WTC11 (cell line): ENCODE measurements around the gene RSU1. TPM values are rescaled to one million over a fixed set of nuclear protein-coding genes. Genes with fewer than 3 reads are reported as not detected.

Source experiments
- ATAC-seq: fragments of 200-7000 bp; cut with Tn5 transposase; 2 replicates; pipeline ENCODE4 v1.10.0; 2021; ENCODE audit warnings: mild to moderate bottlenecking, moderate library complexity
- CTCF ChIA-PET: fragments of 300-600 bp; sonication (Branson Sonifier 250); formaldehyde crosslinking; loops from one replicate; lab custom pipeline; 2021; ENCODE audit warnings: antibody characterized with exemption; lab: Charles Lee
- POLR2A ChIA-PET: fragments of 350-600 bp; sonication (Branson Sonifier 250); formaldehyde crosslinking; loops from one replicate; lab custom pipeline; 2021; ENCODE audit warnings: antibody characterized with exemption; lab: Charles Lee
- DNase-seq: peaks from one replicate; pipeline ENCODE4 v3.0.0; 2021; ENCODE audit warnings: low spot score
- H3K27ac Mint-ChIP-seq: 2 replicates; pipeline ENCODE4 v1.8.0; 2021; ENCODE audit warnings: mixed read lengths
- H3K27me3 Mint-ChIP-seq: 2 replicates; pipeline ENCODE4 v1.8.0; 2021; ENCODE audit warnings: low read depth, mild to moderate bottlenecking, moderate library complexity, mixed read lengths
- H3K36me3 Mint-ChIP-seq: 2 replicates; pipeline ENCODE4 v1.8.0; 2021; ENCODE audit warnings: mixed read lengths
- H3K4me1 Mint-ChIP-seq: 2 replicates; pipeline ENCODE4 v1.8.0; 2022; ENCODE audit warnings: mixed read lengths
- H3K4me3 Mint-ChIP-seq: 2 replicates; pipeline ENCODE4 v1.8.0; 2021; ENCODE audit warnings: mild to moderate bottlenecking, moderate library complexity, mixed read lengths
- H3K9me3 Mint-ChIP-seq: 2 replicates; pipeline ENCODE4 v1.8.0; 2021; ENCODE audit warnings: mixed read lengths
- GTF2I ChIP-seq: fragments of 250-450 bp; sonication (Bioruptor Pico); conservative IDR thresholded peaks from 2 replicates; pipeline ENCODE4 v1.4.0; 2021; ENCODE audit warnings: mild to moderate bottlenecking
- IRF2 ChIP-seq: sonication (generic); formaldehyde crosslinking; IDR thresholded peaks from 2 replicates; pipeline ENCODE4 v1.8.0; 2022; ENCODE audit warnings: low read depth, missing genetic modification reagents, borderline replicate concordance
- NFYB ChIP-seq: sonication (generic); formaldehyde crosslinking; conservative IDR thresholded peaks from 2 replicates; pipeline ENCODE4 v1.8.0; 2022; ENCODE audit warnings: low read depth, missing genetic modification reagents
- TEAD1 ChIP-seq: sonication (generic); formaldehyde crosslinking; IDR thresholded peaks from 2 replicates; pipeline ENCODE4 v1.8.0; 2022; ENCODE audit warnings: mild to moderate bottlenecking, missing genetic modification reagents
- TEAD4 ChIP-seq: sonication (generic); formaldehyde crosslinking; IDR thresholded peaks from 2 replicates; pipeline ENCODE4 v1.8.0; 2022; ENCODE audit warnings: mild to moderate bottlenecking, missing genetic modification reagents
- ZNF138 ChIP-seq: sonication (generic); formaldehyde crosslinking; conservative IDR thresholded peaks from 2 replicates; pipeline ENCODE4 v1.8.1; 2022; ENCODE audit warnings: mild to moderate bottlenecking, moderate library complexity, missing genetic modification reagents
- total RNA-seq: library from RNA; stranded (reverse); gene quantifications from 3 replicates; pipeline ENCODE4 v1.2.3, GENCODE V29; 2021
- TF ChIP-seq, protein P1 (sequence below): sonication (generic); formaldehyde crosslinking; IDR thresholded peaks from 2 replicates; pipeline ENCODE4 v1.8.1; 2023; ENCODE audit warnings: mild to moderate bottlenecking, missing genetic modification reagents, moderate library complexity
- TF ChIP-seq, protein P2 (sequence below): sonication (generic); formaldehyde crosslinking; IDR thresholded peaks from 2 replicates; pipeline ENCODE4 v1.8.1; 2022; ENCODE audit warnings: low read depth, mild to moderate bottlenecking, moderate library complexity, missing genetic modification reagents, borderline replicate concordance
- TF ChIP-seq, protein P3 (sequence below): fragments of 250-450 bp; sonication (Bioruptor Pico); IDR thresholded peaks from 2 replicates; pipeline ENCODE4 v1.9.0; 2021; ENCODE audit warnings: mild to moderate bottlenecking
- TF ChIP-seq, protein P4 (sequence below): fragments of 250-450 bp; sonication (Bioruptor Pico); conservative IDR thresholded peaks from 2 replicates; pipeline ENCODE4 v1.9.0; 2021; ENCODE audit warnings: mild to moderate bottlenecking
- TF ChIP-seq, protein P5 (sequence below): sonication (generic); formaldehyde crosslinking; IDR thresholded peaks from 2 replicates; pipeline ENCODE4 v1.8.0; 2023; ENCODE audit warnings: missing genetic modification reagents
- TF ChIP-seq, protein P6 (sequence below): sonication (generic); formaldehyde crosslinking; IDR thresholded peaks from 2 replicates; pipeline ENCODE4 v1.8.0; 2022; ENCODE audit warnings: mild to moderate bottlenecking, missing genetic modification reagents
- TF ChIP-seq, protein P7 (sequence below): sonication (generic); formaldehyde crosslinking; conservative IDR thresholded peaks from 2 replicates; pipeline ENCODE4 v1.8.1; 2023; ENCODE audit warnings: mild to moderate bottlenecking, low read depth, missing genetic modification reagents, moderate library complexity
- TF ChIP-seq, protein P8 (sequence below): sonication (generic); formaldehyde crosslinking; IDR thresholded peaks from 2 replicates; pipeline ENCODE4 v1.8.1; 2023; ENCODE audit warnings: mild to moderate bottlenecking, missing genetic modification reagents

RSU1 gene
- total RNA-seq, 1 experiment from 2014 or later: 46.4 TPM

DNA sequence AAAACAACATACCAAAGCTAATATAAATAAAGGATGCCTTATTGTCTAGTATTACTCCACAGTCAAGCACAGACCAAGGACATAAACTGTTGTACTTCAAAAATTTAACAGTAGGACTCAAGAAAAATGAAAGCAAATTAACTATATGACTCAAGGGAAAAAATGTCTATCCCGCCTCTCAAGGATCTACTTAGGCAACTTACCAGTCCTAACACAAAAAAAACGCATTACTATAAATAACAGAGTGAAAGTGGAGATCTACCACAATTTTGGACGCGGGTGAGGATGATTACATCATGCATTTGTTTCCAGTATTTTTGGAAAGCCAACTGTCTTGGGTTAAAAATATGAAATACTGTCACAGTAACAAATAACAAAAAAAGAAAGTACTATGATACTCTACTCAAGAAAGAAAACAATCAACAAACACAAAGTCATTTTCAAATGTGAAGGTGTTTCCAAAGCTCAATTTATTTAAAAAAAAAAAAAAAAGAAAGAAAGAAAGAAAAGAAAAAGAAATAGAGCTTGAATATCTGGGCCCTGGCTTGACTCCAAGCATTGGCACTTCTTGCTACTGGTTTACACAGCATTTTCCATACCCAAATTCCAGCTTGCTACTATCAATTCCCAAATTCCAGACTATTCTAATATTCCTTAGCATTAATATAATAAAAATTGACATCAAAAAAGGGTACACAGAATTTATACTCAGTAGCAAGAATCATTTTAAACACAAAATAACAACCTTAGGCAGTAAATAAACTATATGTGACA is 99.4 kb downstream of the RSU1 start:
- no peak overlapping the region for H3K4me3 Mint-ChIP-seq
- no peak overlapping the region for H3K27ac Mint-ChIP-seq
- CTCF ChIA-PET: interaction anchor here (0.6 to 1.4 kb wide), 4 partner anchors 28 to 819 kb away, joined by 3 read pairs; no protein-coding TSS in a partner anchor
- TF ChIP-seq TEAD4 (no peak), GTF2I (CRISPR knock-in tag) (no peak), ZNF138 (no peak)
- TF ChIP-seq, protein P1, sequence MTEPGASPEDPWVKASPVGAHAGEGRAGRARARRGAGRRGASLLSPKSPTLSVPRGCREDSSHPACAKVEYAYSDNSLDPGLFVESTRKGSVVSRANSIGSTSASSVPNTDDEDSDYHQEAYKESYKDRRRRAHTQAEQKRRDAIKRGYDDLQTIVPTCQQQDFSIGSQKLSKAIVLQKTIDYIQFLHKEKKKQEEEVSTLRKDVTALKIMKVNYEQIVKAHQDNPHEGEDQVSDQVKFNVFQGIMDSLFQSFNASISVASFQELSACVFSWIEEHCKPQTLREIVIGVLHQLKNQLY (CRISPR knock-in tag): no peak
- TF ChIP-seq, protein P2, sequence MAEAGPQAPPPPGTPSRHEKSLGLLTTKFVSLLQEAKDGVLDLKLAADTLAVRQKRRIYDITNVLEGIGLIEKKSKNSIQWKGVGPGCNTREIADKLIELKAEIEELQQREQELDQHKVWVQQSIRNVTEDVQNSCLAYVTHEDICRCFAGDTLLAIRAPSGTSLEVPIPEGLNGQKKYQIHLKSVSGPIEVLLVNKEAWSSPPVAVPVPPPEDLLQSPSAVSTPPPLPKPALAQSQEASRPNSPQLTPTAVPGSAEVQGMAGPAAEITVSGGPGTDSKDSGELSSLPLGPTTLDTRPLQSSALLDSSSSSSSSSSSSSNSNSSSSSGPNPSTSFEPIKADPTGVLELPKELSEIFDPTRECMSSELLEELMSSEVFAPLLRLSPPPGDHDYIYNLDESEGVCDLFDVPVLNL (CRISPR knock-in tag): no peak
- TF ChIP-seq, protein P3, sequence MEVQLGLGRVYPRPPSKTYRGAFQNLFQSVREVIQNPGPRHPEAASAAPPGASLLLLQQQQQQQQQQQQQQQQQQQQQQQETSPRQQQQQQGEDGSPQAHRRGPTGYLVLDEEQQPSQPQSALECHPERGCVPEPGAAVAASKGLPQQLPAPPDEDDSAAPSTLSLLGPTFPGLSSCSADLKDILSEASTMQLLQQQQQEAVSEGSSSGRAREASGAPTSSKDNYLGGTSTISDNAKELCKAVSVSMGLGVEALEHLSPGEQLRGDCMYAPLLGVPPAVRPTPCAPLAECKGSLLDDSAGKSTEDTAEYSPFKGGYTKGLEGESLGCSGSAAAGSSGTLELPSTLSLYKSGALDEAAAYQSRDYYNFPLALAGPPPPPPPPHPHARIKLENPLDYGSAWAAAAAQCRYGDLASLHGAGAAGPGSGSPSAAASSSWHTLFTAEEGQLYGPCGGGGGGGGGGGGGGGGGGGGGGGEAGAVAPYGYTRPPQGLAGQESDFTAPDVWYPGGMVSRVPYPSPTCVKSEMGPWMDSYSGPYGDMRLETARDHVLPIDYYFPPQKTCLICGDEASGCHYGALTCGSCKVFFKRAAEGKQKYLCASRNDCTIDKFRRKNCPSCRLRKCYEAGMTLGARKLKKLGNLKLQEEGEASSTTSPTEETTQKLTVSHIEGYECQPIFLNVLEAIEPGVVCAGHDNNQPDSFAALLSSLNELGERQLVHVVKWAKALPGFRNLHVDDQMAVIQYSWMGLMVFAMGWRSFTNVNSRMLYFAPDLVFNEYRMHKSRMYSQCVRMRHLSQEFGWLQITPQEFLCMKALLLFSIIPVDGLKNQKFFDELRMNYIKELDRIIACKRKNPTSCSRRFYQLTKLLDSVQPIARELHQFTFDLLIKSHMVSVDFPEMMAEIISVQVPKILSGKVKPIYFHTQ: no peak
- TF ChIP-seq, protein P4, sequence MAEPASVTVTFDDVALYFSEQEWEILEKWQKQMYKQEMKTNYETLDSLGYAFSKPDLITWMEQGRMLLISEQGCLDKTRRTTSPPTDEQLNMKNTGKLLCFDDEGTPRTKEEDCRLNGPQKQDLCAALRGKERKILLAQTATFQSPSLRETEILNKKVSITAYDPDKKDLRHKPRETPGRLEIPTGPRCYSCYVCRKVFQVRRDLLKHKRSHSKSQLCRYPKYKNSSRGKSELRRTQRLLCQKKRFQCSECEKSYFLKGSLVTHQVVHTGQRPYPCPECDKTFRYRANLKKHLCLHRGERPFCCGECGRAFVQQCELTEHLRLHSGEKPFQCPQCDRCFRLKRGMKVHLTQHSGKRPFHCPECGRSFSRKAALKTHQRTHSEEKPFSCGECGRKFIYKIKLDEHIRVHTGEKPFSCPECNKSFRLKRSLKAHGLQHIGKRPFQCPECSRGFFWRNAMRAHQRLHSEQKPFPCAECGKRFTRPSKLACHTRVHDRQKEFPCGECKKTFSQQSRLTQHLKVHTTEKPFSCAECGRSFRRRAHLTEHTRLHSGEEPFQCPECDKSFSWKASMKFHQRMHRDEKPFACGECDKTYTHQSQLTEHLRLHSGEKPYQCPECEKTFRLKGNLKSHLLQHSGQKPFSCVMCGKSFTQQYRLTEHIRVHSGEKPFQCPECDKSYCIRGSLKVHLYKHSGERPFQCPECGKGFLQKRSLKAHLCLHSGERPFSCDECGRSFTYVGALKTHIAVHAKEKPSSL (CRISPR knock-in tag): no peak
- POLR2A ChIA-PET: interaction anchor here (0.6 kb wide), 1 partner anchor 20 kb away, joined by 5 read pairs; no protein-coding TSS in a partner anchor
- H3K9me3 Mint-ChIP-seq: peaks cover 27% of the 10 kb centered on the region
- H3K36me3 Mint-ChIP-seq: peaks cover 16% of the 10 kb centered on the region
- no peaks in the 10 kb centered on the region for H3K4me1 Mint-ChIP-seq
- DNase-seq (no peak), ATAC-seq (no peak)
- H3K27me3 Mint-ChIP-seq: peaks cover 3% of the 10 kb centered on the region; the same call in 1 of the 2 replicates

DNA sequence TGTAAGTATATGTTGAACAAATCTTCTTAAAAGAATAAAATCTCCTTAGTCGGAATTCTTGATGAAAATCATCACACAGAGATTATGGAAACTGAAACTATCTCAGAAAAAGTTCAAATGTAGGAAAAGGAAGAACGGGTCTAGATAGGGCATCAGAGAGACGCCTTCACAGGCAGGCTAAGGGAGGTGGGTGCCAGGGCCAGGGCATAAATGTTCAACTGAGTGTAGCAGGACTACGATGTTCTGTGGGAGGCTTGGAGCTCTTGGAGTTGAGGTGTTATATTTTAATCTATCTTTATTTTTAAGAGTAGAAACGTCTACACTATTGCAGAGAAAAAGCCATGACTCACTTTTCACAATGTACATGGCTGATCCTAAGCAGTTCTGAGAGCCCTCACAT is 101.2 kb downstream of the RSU1 start:
- H3K27me3 Mint-ChIP-seq: peaks cover 9% of the 10 kb centered on the region; the same call in 1 of the 2 replicates
- DNase-seq: no peak
- H3K9me3 Mint-ChIP-seq: peaks cover 45% of the 10 kb centered on the region
- no peak for ATAC-seq
- peaks cover 25% of the 10 kb centered on the region for H3K36me3 Mint-ChIP-seq
- no peak overlapping the region for H3K4me3 Mint-ChIP-seq
- no peak overlapping the region for H3K27ac Mint-ChIP-seq
- no peaks in the 10 kb centered on the region for H3K4me1 Mint-ChIP-seq
- CTCF ChIA-PET: no interaction called here
- POLR2A ChIA-PET: no interaction called here
- TF ChIP-seq TEAD1 (CRISPR knock-in tag): no peak
- TF ChIP-seq, protein P5, sequence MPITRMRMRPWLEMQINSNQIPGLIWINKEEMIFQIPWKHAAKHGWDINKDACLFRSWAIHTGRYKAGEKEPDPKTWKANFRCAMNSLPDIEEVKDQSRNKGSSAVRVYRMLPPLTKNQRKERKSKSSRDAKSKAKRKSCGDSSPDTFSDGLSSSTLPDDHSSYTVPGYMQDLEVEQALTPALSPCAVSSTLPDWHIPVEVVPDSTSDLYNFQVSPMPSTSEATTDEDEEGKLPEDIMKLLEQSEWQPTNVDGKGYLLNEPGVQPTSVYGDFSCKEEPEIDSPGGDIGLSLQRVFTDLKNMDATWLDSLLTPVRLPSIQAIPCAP: no peak
- TF ChIP-seq, protein P6, sequence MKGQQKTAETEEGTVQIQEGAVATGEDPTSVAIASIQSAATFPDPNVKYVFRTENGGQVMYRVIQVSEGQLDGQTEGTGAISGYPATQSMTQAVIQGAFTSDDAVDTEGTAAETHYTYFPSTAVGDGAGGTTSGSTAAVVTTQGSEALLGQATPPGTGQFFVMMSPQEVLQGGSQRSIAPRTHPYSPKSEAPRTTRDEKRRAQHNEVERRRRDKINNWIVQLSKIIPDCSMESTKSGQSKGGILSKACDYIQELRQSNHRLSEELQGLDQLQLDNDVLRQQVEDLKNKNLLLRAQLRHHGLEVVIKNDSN (CRISPR knock-in tag): no peak
- no peak for TF ChIP-seq NFYB (CRISPR knock-in tag)
- TF ChIP-seq, protein P7, sequence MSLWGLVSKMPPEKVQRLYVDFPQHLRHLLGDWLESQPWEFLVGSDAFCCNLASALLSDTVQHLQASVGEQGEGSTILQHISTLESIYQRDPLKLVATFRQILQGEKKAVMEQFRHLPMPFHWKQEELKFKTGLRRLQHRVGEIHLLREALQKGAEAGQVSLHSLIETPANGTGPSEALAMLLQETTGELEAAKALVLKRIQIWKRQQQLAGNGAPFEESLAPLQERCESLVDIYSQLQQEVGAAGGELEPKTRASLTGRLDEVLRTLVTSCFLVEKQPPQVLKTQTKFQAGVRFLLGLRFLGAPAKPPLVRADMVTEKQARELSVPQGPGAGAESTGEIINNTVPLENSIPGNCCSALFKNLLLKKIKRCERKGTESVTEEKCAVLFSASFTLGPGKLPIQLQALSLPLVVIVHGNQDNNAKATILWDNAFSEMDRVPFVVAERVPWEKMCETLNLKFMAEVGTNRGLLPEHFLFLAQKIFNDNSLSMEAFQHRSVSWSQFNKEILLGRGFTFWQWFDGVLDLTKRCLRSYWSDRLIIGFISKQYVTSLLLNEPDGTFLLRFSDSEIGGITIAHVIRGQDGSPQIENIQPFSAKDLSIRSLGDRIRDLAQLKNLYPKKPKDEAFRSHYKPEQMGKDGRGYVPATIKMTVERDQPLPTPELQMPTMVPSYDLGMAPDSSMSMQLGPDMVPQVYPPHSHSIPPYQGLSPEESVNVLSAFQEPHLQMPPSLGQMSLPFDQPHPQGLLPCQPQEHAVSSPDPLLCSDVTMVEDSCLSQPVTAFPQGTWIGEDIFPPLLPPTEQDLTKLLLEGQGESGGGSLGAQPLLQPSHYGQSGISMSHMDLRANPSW: no peak
- TF ChIP-seq, protein P2 (CRISPR knock-in tag): no peak
- no peak for TF ChIP-seq IRF2 (CRISPR knock-in tag)
- TF ChIP-seq, protein P8, sequence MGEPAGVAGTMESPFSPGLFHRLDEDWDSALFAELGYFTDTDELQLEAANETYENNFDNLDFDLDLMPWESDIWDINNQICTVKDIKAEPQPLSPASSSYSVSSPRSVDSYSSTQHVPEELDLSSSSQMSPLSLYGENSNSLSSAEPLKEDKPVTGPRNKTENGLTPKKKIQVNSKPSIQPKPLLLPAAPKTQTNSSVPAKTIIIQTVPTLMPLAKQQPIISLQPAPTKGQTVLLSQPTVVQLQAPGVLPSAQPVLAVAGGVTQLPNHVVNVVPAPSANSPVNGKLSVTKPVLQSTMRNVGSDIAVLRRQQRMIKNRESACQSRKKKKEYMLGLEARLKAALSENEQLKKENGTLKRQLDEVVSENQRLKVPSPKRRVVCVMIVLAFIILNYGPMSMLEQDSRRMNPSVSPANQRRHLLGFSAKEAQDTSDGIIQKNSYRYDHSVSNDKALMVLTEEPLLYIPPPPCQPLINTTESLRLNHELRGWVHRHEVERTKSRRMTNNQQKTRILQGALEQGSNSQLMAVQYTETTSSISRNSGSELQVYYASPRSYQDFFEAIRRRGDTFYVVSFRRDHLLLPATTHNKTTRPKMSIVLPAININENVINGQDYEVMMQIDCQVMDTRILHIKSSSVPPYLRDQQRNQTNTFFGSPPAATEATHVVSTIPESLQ: no peak
